HepG2 (cell line): ENCODE data around the gene TMTC2. TPM values are rescaled to one million over a fixed set of nuclear protein-coding genes. Genes with fewer than 3 reads are reported as not detected.

Experiments
- ATAC-seq: fragments of 200-7000 bp; cut with Tn5 transposase; 3 replicates; pipeline ENCODE4 v1.9.1; 2020; ENCODE audit warnings: mild to moderate bottlenecking, moderate library complexity
- BruUV-seq: library from RNA; stranded (reverse); fragments of 400-500 nt; replicated peaks from 2 replicates; lab custom pipeline; 2021; lab: Mats Ljungman, UMichigan
- CTCF ChIA-PET: fragments of 300-600 bp; formaldehyde crosslinking; extraction: SDS; loops from one replicate; lab custom pipeline; 2021; ENCODE audit warnings: low total read pairs, inconsistent platforms, low intra/inter-chr PET ratio; lab: Yijun Ruan, JAX
- POLR2A ChIA-PET: fragments of 350-600 bp; sonication (Branson Sonifier 250); formaldehyde crosslinking; loops from one replicate; lab custom pipeline; 2020; ENCODE audit warnings: antibody characterized with exemption, inconsistent platforms; lab: Yijun Ruan, JAX
- DNase-seq: peaks from one replicate; pipeline ENCODE4 v3.0.0-alpha.2; 2015; ENCODE audit warnings: low spot score
- FAIRE-seq: peaks from 3 replicates; lab custom pipeline; 2011; peaks lifted over from hg19 to GRCh38; lab: Jason Lieb, UNC
- H2AFZ ChIP-seq: one replicate; pipeline ENCODE4 v1.6.1; 2011; ENCODE audit warnings: low read length, inconsistent platforms
- H3K27ac ChIP-seq: fragments of 300-600 bp; 3 replicates; pipeline ENCODE4 v1.8.0; 2011; ENCODE audit warnings: mixed run types, mild to moderate bottlenecking, mixed read lengths, low read length, inconsistent platforms; ENCODE audit not compliant: insufficient read depth; ENCODE audit errors: extremely low read length
- H3K27me3 ChIP-seq, 2 experiments: fragments of 200-600 bp in 1 of 2; 2 replicates in 1 of 2; 3 replicates in 1 of 2; pipeline versions ENCODE4 v1.6.0 to v1.8.0; 2011; ENCODE audit warnings: low read length in 2 of 2, mild to moderate bottlenecking in 2 of 2, moderate library complexity in 2 of 2, inconsistent platforms in 1 of 2; ENCODE audit not compliant: insufficient read depth in 2 of 2, control insufficient read depth in 1 of 2
- H3K36me3 ChIP-seq, 2 experiments: fragments of 200-600 bp in 1 of 2; replicated peaks in 1 of 2; 2 replicates in 1 of 2; 3 replicates in 1 of 2; pipeline versions ENCODE4 v1.5.1 to v1.8.0; 2011; ENCODE audit warnings: low read length in 2 of 2, inconsistent platforms in 1 of 2; ENCODE audit not compliant: insufficient read depth in 2 of 2, control insufficient read depth in 1 of 2
- H3K4me1 ChIP-seq: 2 replicates; pipeline ENCODE4 v1.5.1; 2012; ENCODE audit warnings: low read length, inconsistent platforms; ENCODE audit not compliant: insufficient read depth
- H3K4me2 ChIP-seq: 2 replicates; pipeline ENCODE4 v1.6.0; 2011; ENCODE audit warnings: low read depth, low read length, inconsistent platforms
- H3K4me3 ChIP-seq, 3 experiments: fragments of 200-600 bp in 1 of 3; sonication (generic), shearing (Covaris generic) in 1 of 3; replicated peaks in 1 of 3; 2 replicates each; pipeline ENCODE4 v1.5.1; 2011 to 2016; ENCODE audit warnings: low read length in 3 of 3, inconsistent platforms in 2 of 3, low read depth in 2 of 3, mild to moderate bottlenecking in 2 of 3, control low read depth in 1 of 3, mixed read lengths in 1 of 3; ENCODE audit not compliant: insufficient read depth in 1 of 3
- H3K79me2 ChIP-seq: one replicate; pipeline ENCODE4 v1.6.1; 2011; ENCODE audit warnings: low read length, inconsistent platforms; ENCODE audit not compliant: insufficient read depth
- H3K9ac ChIP-seq: 2 replicates; pipeline ENCODE4 v1.6.0; 2011; ENCODE audit warnings: mild to moderate bottlenecking, low read depth, low read length, inconsistent platforms; ENCODE audit not compliant: insufficient read depth
- H3K9me3 ChIP-seq: 2 replicates; pipeline ENCODE4 v1.5.1; 2012; ENCODE audit warnings: mild to moderate bottlenecking, low read length
- H4K20me1 ChIP-seq: 2 replicates; pipeline ENCODE4 v1.6.0; 2011; ENCODE audit warnings: inconsistent platforms, mild to moderate bottlenecking, low read length, moderate library complexity; ENCODE audit not compliant: insufficient read depth
- GABPB1 ChIP-seq: IDR thresholded peaks from 2 replicates; pipeline ENCODE4 v1.6.1; 2016; ENCODE audit warnings: mild to moderate bottlenecking, missing genetic modification reagents, moderate library complexity, missing compliant biosample characterization
- KLF9 ChIP-seq: IDR thresholded peaks from 2 replicates; pipeline ENCODE4 v1.6.1; 2016; ENCODE audit warnings: low read depth
- WGBS: methylation state at CpG from one replicate; pipeline ENCODE4 v1.1.6; 2017; ENCODE audit warnings: low lambda C conversion rate; 5-methylcytosine and 5-hydroxymethylcytosine counted together
- in situ Hi-C: cut with HindIII; loops from 2 replicates; pipeline ENCODE4 v1.10.0; 2017; ENCODE audit warnings: low pct_unique_long_range_greater_than_20kb; ENCODE audit not compliant: extremely low pct_ligation_motif_present
- intact Hi-C: fragments of 100-400 bp; cut with micrococcal nuclease; formaldehyde crosslinking; loops from one replicate; pipeline ENCODE4 v1.10.0; 2022; ENCODE audit not compliant: unreplicated experiment
- polyA plus RNA-seq, 8 experiments: library from polyadenylated mRNA; depleted of rRNA in 3 of 8; stranded (reverse) in 7 of 8; unstranded in 1 of 8; fragments of >200 nt; fragmentation: Illumina TruSeq in 4 of 8; extraction: Trizol in 4 of 8; gene quantifications; 2 replicates each; pipeline versions ENCODE4 v1.2.1 to v1.2.3, GENCODE V29; 2011 to 2016; ENCODE audit warnings: low read depth in 4 of 8, missing spikeins in 1 of 8, mixed read lengths in 1 of 8; ENCODE audit not compliant: insufficient read depth in 1 of 8
- total RNA-seq, 5 experiments: library from RNA; depleted of rRNA; stranded (reverse); fragments of >200 nt; fragmentation: Illumina TruSeq; extraction: Trizol; gene quantifications; 2 replicates each; pipeline ENCODE4 v1.2.3, GENCODE V29; 2016; ENCODE audit warnings: low read depth in 1 of 5
- TF ChIP-seq, protein P1 (sequence below): sonication (generic); formaldehyde crosslinking; IDR thresholded peaks from 2 replicates; pipeline ENCODE4 v1.4.0; 2020; ENCODE audit warnings: mild to moderate bottlenecking, missing genetic modification reagents

The TMTC2 gene
- total and polyA plus RNA-seq, 2 of the 13 experiments (the other 11 are each of a cell fraction or from before 2014, with no cell fraction given) = 0.55 to 0.63 TPM

DNA sequence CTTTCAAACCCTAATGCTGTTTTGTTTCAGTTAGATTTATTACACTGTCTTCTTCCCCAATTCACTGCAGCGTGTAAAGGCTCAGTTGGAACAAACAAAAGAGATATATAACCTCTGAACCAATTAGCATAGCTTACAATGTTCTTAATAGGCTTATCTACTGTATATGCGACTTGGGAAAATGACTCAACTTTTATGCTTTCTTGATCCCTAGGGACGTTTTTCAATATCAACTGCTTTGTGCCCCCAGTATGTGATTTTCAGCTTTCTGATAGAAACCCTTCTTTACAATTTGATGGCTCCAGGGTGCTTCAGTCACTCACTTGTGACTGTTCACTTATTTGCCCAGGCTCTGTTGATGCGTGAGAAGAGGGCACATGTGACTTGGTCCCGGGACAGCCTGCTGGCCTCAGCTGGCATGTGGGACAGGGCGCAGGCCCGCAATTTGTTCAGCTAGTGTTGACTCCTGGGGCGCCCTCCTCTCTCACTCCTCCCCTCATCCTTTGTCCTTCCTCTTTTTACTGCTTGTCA lies 107.1 kb downstream of the TMTC2 start:
- ChIA-PET CTCF (no interaction called here), POLR2A (no interaction called here)
- in situ Hi-C loops (no loop called here), intact Hi-C loops (no loop called here)
- TF ChIP-seq KLF9 (CRISPR knock-in tag) (no peak), GABPB1 (CRISPR knock-in tag) (no peak)
- TF ChIP-seq, protein P1, sequence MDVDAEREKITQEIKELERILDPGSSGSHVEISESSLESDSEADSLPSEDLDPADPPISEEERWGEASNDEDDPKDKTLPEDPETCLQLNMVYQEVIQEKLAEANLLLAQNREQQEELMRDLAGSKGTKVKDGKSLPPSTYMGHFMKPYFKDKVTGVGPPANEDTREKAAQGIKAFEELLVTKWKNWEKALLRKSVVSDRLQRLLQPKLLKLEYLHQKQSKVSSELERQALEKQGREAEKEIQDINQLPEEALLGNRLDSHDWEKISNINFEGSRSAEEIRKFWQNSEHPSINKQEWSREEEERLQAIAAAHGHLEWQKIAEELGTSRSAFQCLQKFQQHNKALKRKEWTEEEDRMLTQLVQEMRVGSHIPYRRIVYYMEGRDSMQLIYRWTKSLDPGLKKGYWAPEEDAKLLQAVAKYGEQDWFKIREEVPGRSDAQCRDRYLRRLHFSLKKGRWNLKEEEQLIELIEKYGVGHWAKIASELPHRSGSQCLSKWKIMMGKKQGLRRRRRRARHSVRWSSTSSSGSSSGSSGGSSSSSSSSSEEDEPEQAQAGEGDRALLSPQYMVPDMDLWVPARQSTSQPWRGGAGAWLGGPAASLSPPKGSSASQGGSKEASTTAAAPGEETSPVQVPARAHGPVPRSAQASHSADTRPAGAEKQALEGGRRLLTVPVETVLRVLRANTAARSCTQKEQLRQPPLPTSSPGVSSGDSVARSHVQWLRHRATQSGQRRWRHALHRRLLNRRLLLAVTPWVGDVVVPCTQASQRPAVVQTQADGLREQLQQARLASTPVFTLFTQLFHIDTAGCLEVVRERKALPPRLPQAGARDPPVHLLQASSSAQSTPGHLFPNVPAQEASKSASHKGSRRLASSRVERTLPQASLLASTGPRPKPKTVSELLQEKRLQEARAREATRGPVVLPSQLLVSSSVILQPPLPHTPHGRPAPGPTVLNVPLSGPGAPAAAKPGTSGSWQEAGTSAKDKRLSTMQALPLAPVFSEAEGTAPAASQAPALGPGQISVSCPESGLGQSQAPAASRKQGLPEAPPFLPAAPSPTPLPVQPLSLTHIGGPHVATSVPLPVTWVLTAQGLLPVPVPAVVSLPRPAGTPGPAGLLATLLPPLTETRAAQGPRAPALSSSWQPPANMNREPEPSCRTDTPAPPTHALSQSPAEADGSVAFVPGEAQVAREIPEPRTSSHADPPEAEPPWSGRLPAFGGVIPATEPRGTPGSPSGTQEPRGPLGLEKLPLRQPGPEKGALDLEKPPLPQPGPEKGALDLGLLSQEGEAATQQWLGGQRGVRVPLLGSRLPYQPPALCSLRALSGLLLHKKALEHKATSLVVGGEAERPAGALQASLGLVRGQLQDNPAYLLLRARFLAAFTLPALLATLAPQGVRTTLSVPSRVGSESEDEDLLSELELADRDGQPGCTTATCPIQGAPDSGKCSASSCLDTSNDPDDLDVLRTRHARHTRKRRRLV (CRISPR knock-in tag) = no peak
- no peak overlapping the region for H3K4me3 ChIP-seq
- FAIRE-seq = no peak
- H3K36me3 ChIP-seq = no peaks in the 10 kb centered on the region
- no peak overlapping the region for H2AFZ ChIP-seq
- no peak overlapping the region for H3K27ac ChIP-seq
- no peaks in the 10 kb centered on the region for H3K9me3 ChIP-seq
- H3K79me2 ChIP-seq = no peaks in the 10 kb centered on the region
- H4K20me1 ChIP-seq = no peaks in the 10 kb centered on the region
- ATAC-seq = no peak
- no TSS peak for BruUV-seq
- WGBS = 1% methylated on average over 8 of the region's 8 CpGs
- peaks cover 2 to 3% of the 10 kb centered on the region in 2 experiments; a peak in 1 of 5 replicates for H3K27me3 ChIP-seq
- no peaks in the 10 kb centered on the region for H3K4me1 ChIP-seq
- H3K4me2 ChIP-seq = no peak overlapping the region
- H3K9ac ChIP-seq = no peak overlapping the region
- no peak for DNase-seq
